ENCODE data around the gene EXOC1. TPM values are rescaled to one million over a fixed set of nuclear protein-coding genes. Genes with fewer than 3 reads are reported as not detected.

The EXOC1 gene
- total and polyA plus RNA-seq, 4 donors = 18.4 to 63.6 (median 27.3) TPM

- no peaks in the 10 kb centered on the region for H3K4me1 ChIP-seq (ENCODE audit: control insufficient read depth in 5 of 5, insufficient read depth in 5 of 5, low read length in 5 of 5)
- H3K36me3 ChIP-seq (ENCODE audit: control insufficient read depth in 4 of 4, insufficient read depth in 4 of 4, low read length in 4 of 4) = peaks cover 0 to 7% (median 4%) of the 10 kb centered on the region in 4 donors
- no peaks in the 10 kb centered on the region for H3K27me3 ChIP-seq (ENCODE audit: control insufficient read depth in 3 of 3, insufficient read depth in 3 of 3, low read length in 2 of 3)
- DNase-seq = no peak
- H3K27ac ChIP-seq (ENCODE audit: low read depth in 1 of 2, low read length in 1 of 2) = no peak overlapping the region
- no peak overlapping the region for H3K4me3 ChIP-seq
- ATAC-seq (ENCODE audit: insufficient read depth, low FRiP score) = no peak
- no peaks in the 10 kb centered on the region for H3K9me3 ChIP-seq (ENCODE audit: control insufficient read depth in 4 of 4, insufficient read depth in 3 of 4, low read length in 3 of 4)
- no peak overlapping the region for H3K9ac ChIP-seq (ENCODE audit: insufficient read depth in 1 of 2, low read length in 2 of 2)
- no peak for TF ChIP-seq CTCF (IDR thresholded peaks at IDR 0.05; ENCODE audit: control extremely low read depth, extremely low read depth)
Observed at GRCh38 chr4:55907469-55907868, 54.0 kb downstream of the EXOC1 start.

GRCh38 chr4:55910140-55910539 is 56.7 kb downstream of the EXOC1 start:
- Histone ChIP-seq H3K9ac (ENCODE audit: insufficient read depth in 1 of 2, low read length in 2 of 2) (no peak overlapping the region), H3K4me1 (ENCODE audit: control insufficient read depth in 5 of 5, insufficient read depth in 5 of 5, low read length in 5 of 5) (no peaks in the 10 kb centered on the region), H3K27ac (ENCODE audit: low read depth in 1 of 2, low read length in 1 of 2) (no peak overlapping the region), H3K27me3 (ENCODE audit: control insufficient read depth in 3 of 3, insufficient read depth in 3 of 3, low read length in 2 of 3) (no peaks in the 10 kb centered on the region), H3K36me3 (ENCODE audit: control insufficient read depth in 4 of 4, insufficient read depth in 4 of 4, low read length in 4 of 4) (peaks cover 0 to 3% (median 0%) of the 10 kb centered on the region in 4 donors), H3K9me3 (ENCODE audit: control insufficient read depth in 4 of 4, insufficient read depth in 3 of 4, low read length in 3 of 4) (no peaks in the 10 kb centered on the region), H3K4me3 (no peak overlapping the region)
- 93 to 96% methylated on average over 1 of the region's 1 CpG for WGBS, 2 donors
- no peak for DNase-seq
- TF ChIP-seq CTCF (IDR thresholded peaks at IDR 0.05; ENCODE audit: control extremely low read depth, extremely low read depth) = no peak
- ATAC-seq (ENCODE audit: insufficient read depth, low FRiP score) = no peak

- WGBS, 2 donors = 80 to 94% methylated on average over 6 of the region's 6 CpGs
- H3K27ac ChIP-seq (ENCODE audit: low read depth in 1 of 2, low read length in 1 of 2) = no peak overlapping the region
- H3K27me3 ChIP-seq (ENCODE audit: control insufficient read depth in 3 of 3, insufficient read depth in 3 of 3, low read length in 2 of 3) = no peaks in the 10 kb centered on the region
- DNase-seq = peak in 1 of 3 donors; percentile 18
- H3K9me3 ChIP-seq (ENCODE audit: control insufficient read depth in 4 of 4, insufficient read depth in 3 of 4, low read length in 3 of 4) = no peaks in the 10 kb centered on the region
- no peaks in the 10 kb centered on the region for H3K36me3 ChIP-seq (ENCODE audit: control insufficient read depth in 4 of 4, insufficient read depth in 4 of 4, low read length in 4 of 4)
- no peak for TF ChIP-seq CTCF (IDR thresholded peaks at IDR 0.05; ENCODE audit: control extremely low read depth, extremely low read depth)
- no peak overlapping the region for H3K9ac ChIP-seq (ENCODE audit: insufficient read depth in 1 of 2, low read length in 2 of 2)
- ATAC-seq (ENCODE audit: insufficient read depth, low FRiP score) = no peak
- H3K4me1 ChIP-seq (ENCODE audit: control insufficient read depth in 5 of 5, insufficient read depth in 5 of 5, low read length in 5 of 5) = no peaks in the 10 kb centered on the region
- H3K4me3 ChIP-seq = no peak overlapping the region
Observed at GRCh38 chr4:55912249-55912648, 58.8 kb downstream of the EXOC1 start.

GRCh38 chr4:55920571-55920970 is 67.1 kb downstream of the EXOC1 start:
- Histone ChIP-seq H3K36me3 (ENCODE audit: control insufficient read depth in 4 of 4, insufficient read depth in 4 of 4, low read length in 4 of 4) (no peaks in the 10 kb centered on the region), H3K9me3 (ENCODE audit: control insufficient read depth in 4 of 4, insufficient read depth in 3 of 4, low read length in 3 of 4) (no peaks in the 10 kb centered on the region), H3K27ac (ENCODE audit: low read depth in 1 of 2, low read length in 1 of 2) (no peak overlapping the region), H3K27me3 (ENCODE audit: control insufficient read depth in 3 of 3, insufficient read depth in 3 of 3, low read length in 2 of 3) (no peaks in the 10 kb centered on the region), H3K4me3 (no peak overlapping the region), H3K9ac (ENCODE audit: insufficient read depth in 1 of 2, low read length in 2 of 2) (no peak overlapping the region), H3K4me1 (ENCODE audit: control insufficient read depth in 5 of 5, insufficient read depth in 5 of 5, low read length in 5 of 5) (peaks cover 0 to 4% (median 0%) of the 10 kb centered on the region in 5 donors)
- 57 to 75% methylated on average over 5 of the region's 5 CpGs for WGBS, 2 donors
- TF ChIP-seq CTCF (IDR thresholded peaks at IDR 0.05; ENCODE audit: control extremely low read depth, extremely low read depth) = no peak
- ATAC-seq (ENCODE audit: insufficient read depth, low FRiP score) = no peak
- DNase-seq = no peak
